Urinary bladder (tissue), 4 donors: Measurements from ENCODE around the gene AIDA. TPM values are rescaled to one million over a fixed set of nuclear protein-coding genes. Genes with fewer than 3 reads are reported as not detected.
"Not testable (repeated sequence)": the region's sequence is repeated elsewhere in the genome, so short reads cannot be mapped to it uniquely, and the experiment has no call there.

Experiments
- DNase-seq: peaks from one replicate; pipeline ENCODE4 v3.0.0-alpha.2; 2015; ENCODE audit errors: extremely low spot score
- H3K27ac ChIP-seq: one replicate; pipeline ENCODE4 v1.5.1; 2013; ENCODE audit warnings: low read depth, mild to moderate bottlenecking, moderate library complexity
- H3K36me3 ChIP-seq: one replicate; pipeline ENCODE4 v1.6.1; 2013; ENCODE audit warnings: mild to moderate bottlenecking, moderate library complexity; ENCODE audit not compliant: insufficient read depth
- H3K4me1 ChIP-seq: one replicate; pipeline ENCODE4 v1.6.1; 2013; ENCODE audit warnings: mild to moderate bottlenecking, moderate library complexity; ENCODE audit not compliant: insufficient read depth
- H3K4me3 ChIP-seq: one replicate; pipeline ENCODE4 v1.5.1; 2013; ENCODE audit warnings: low read depth, low read length
- WGBS: extraction: QIAGEN DNeasy Blood & Tissue Kit; methylation state at CpG from one replicate; pipeline ENCODE4 v1.1.7; 2013; 5-methylcytosine and 5-hydroxymethylcytosine counted together
- polyA plus RNA-seq: library from polyadenylated mRNA; stranded (reverse); fragments of 200-250 nt; gene quantifications from one replicate; pipeline ENCODE4 v1.2.3, GENCODE V29; 2013
- total RNA-seq: library from RNA; depleted of rRNA; stranded (reverse); fragments of >200 nt; gene quantifications from one replicate; pipeline ENCODE4 v1.2.3, GENCODE V29; 2014
- donor health status: healthy with polysubstance abuse.
- donor health status: healthy.

Gene AIDA
- total and polyA plus RNA-seq, 2 donors, result 65.7 to 93.1 TPM

GRCh38 chr1:222697203-222697602, 15.1 kb downstream of the AIDA start:
- Histone ChIP-seq H3K4me3 (no peak overlapping the region), H3K4me1 (no peaks in the 10 kb centered on the region), H3K27ac (no peak overlapping the region), H3K36me3 (peaks cover 3% of the 10 kb centered on the region)
- DNase-seq, result no peak
- 93% methylated on average over 2 of the region's 2 CpGs for WGBS

GRCh38 chr1:222696741-222697140, 15.6 kb downstream of the AIDA start:
- H3K27ac ChIP-seq, result no peak overlapping the region
- H3K4me1 ChIP-seq, result no peaks in the 10 kb centered on the region
- 93% methylated on average over 8 of the region's 8 CpGs for WGBS
- H3K4me3 ChIP-seq, result no peak overlapping the region
- H3K36me3 ChIP-seq, result peaks cover 3% of the 10 kb centered on the region
- no peak for DNase-seq

DNA sequence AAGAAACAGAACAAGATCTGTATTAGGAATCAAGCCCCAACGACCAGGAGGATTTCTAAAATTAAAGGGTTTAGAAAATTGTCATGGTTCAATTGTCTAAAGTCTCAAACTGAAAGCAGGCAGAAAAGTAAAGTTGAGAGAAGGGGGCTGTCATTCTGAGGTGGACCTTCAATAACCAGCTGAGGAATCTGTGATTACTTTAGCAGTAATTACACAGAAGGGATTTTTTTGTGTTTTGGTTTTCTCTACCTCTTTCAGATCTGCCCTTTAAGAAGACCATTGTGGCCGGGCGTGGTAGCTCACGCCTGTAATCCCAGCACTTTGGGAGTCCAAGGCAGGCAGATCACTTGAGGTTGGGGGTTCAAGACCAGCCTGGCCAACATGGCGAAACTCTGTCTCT, 17.4 kb downstream of the AIDA start:
- Histone ChIP-seq H3K27ac (no peak overlapping the region), H3K36me3 (no peaks in the 10 kb centered on the region), H3K4me1 (no peaks in the 10 kb centered on the region), H3K4me3 (no peak overlapping the region)
- DNase-seq, result no peak
- WGBS, result 81% methylated on average over 5 of the region's 5 CpGs

DNA sequence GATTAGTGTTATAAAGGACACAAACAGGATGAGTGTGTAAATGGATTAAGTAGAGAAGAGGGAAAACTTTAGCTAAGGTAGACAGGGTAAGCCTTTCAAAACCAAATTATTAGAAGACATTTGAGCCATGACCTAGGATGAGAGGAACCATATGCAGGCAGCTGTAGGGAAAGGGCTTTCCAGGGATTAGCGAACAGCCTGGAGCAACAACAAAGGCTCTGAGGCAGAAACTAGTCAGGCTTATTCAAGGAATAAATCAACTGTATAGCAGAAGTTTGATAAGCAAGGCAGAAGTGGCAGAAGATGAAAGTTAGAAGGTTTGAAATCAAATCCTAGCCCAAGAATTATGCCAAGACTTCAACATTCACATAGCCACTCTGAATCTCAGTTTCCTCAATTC, 21.3 kb downstream of the AIDA start:
- H3K27ac ChIP-seq, result no peak overlapping the region
- H3K36me3 ChIP-seq, result peaks cover 2% of the 10 kb centered on the region
- no peaks in the 10 kb centered on the region for H3K4me1 ChIP-seq
- H3K4me3 ChIP-seq, result no peak overlapping the region
- 71% methylated on average over 1 of the region's 1 CpG for WGBS
- DNase-seq, result no peak

GRCh38 chr1:222680080-222680479, 32.2 kb downstream of the AIDA start:
- no peaks in the 10 kb centered on the region for H3K36me3 ChIP-seq
- no peak overlapping the region for H3K4me3 ChIP-seq
- no peak for DNase-seq
- H3K27ac ChIP-seq, result no peak overlapping the region
- no peaks in the 10 kb centered on the region for H3K4me1 ChIP-seq
- 88% methylated on average over 1 of the region's 1 CpG for WGBS

DNA sequence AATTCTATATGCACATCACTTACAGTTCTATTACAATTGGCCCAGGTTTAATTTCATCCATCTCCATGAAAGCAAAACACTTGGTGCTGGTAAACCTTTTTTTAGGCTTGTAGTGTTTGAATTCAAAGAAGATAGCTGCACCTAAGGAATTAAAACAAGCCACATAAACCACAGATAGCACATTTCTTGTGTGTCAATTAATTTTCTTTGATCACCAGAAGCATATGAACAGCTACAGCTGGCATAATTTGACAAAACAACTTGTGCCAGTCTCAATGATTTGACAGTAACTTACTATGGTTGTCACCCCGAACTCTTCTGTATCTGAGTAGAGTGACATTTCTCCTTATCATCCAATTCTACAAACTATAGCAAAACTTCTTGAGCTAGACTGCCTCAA, 42.2 kb downstream of the AIDA start:
- DNase-seq, result no peak
- H3K36me3 ChIP-seq, result peaks cover 3% of the 10 kb centered on the region
- H3K4me1 ChIP-seq, result no peaks in the 10 kb centered on the region
- H3K4me3 ChIP-seq, result no peak overlapping the region
- H3K27ac ChIP-seq, result no peak overlapping the region
- WGBS, result 96% methylated on average over 1 of the region's 1 CpG

- not testable (repeated sequence) for H3K4me1 ChIP-seq, H3K36me3 ChIP-seq, H3K4me3 ChIP-seq, H3K27ac ChIP-seq, DNase-seq
- WGBS, result 68% methylated on average over 1 of the region's 2 CpGs
Observed at GRCh38 chr1:222669107-222669506, 43.2 kb downstream of the AIDA start.

DNA sequence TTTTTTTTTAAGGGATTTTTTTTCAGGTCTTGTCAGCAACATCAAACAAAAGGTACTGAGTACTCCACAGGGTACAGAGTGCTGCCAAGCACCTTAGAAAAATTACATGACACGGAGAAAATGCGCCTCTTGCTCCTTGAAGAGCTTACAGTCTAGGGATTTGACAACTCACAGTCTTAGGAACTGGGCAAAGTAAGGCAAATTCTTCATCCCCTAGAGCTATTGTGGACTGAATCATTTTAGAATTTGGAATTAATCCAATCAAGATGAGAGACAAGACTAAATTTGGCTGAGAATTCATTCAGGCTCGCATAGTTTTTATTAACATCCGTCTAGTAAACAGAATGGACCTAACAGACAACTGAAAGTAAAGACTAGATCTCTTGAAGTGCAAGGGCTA, 44.1 kb downstream of the AIDA start:
- not testable (repeated sequence) for H3K27ac ChIP-seq, H3K36me3 ChIP-seq, H3K4me1 ChIP-seq, DNase-seq, H3K4me3 ChIP-seq
- WGBS, result no CpG with 5 or more reads among the region's 4 CpGs

GRCh38 chr1:222665964-222666363, 46.3 kb downstream of the AIDA start:
- no peak overlapping the region for H3K27ac ChIP-seq
- no peak overlapping the region for H3K4me3 ChIP-seq
- no peak for DNase-seq
- H3K36me3 ChIP-seq, result peaks cover 10% of the 10 kb centered on the region
- H3K4me1 ChIP-seq, result no peaks in the 10 kb centered on the region
- WGBS, result 54% methylated on average over 7 of the region's 7 CpGs

GRCh38 chr1:222663431-222663934, 48.8 kb downstream of the AIDA start:
- WGBS, result 98% methylated on average over 4 of the region's 4 CpGs
- no peak for DNase-seq
- Histone ChIP-seq H3K27ac (no peak overlapping the region), H3K4me1 (no peaks in the 10 kb centered on the region), H3K36me3 (peaks cover 12% of the 10 kb centered on the region), H3K4me3 (no peak overlapping the region)

DNA sequence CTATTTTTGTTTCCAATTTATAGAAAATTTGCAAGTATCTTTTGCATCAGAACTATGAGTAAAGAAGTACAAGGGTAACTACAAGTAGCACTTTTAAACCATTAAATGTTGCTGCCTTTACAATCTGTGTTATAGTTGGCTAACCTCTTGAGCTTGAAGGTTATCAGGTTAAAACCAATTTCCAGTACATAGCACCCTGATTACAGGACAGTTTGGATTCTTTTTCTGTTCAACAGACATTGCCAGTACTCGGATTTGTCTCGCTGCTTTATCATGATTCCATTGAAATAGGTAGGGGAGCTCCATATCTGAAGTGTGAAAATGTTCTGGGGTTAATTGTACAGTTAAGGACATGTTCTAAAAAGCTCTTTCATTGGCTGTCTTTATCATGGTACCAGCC, 54.4 kb downstream of the AIDA start:
- Histone ChIP-seq H3K4me1 (no peaks in the 10 kb centered on the region), H3K27ac (no peak overlapping the region), H3K4me3 (no peak overlapping the region), H3K36me3 (peaks cover 9% of the 10 kb centered on the region)
- no peak for DNase-seq
- whole genome bisulfite sequencing, result 83% methylated on average over 2 of the region's 2 CpGs

GRCh38 chr1:222656391-222657155, 55.7 kb downstream of the AIDA start:
- peaks cover 13% of the 10 kb centered on the region for H3K36me3 ChIP-seq
- no peaks in the 10 kb centered on the region for H3K4me1 ChIP-seq
- H3K4me3 ChIP-seq, result no peak overlapping the region
- WGBS, result 95% methylated on average over 2 of the region's 2 CpGs
- H3K27ac ChIP-seq, result no peak overlapping the region
- DNase-seq, result no peak

DNA sequence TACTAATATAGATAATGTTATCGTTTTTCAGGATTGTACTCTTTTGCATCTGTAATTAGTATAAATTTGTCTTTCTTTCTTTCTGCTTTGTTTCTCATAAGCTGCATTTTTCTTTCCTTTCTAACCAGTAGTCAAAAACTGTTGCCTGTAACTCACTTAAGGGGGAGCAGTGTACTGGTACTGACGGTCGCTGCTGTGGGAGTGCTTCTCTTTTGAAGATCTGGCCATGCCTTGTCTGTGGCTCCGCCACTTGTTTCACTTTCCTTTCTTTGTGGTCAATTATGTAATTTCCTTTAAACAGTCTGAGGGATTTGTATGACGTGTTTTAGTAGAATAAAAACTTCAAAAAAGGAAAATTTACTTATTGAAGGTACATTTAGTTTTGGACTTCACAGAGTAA, 57.4 kb downstream of the AIDA start:
- DNase-seq, result no peak
- H3K27ac ChIP-seq, result no peak overlapping the region
- H3K4me3 ChIP-seq, result no peak overlapping the region
- peaks cover 9% of the 10 kb centered on the region for H3K36me3 ChIP-seq
- WGBS, result 66% methylated on average over 5 of the region's 5 CpGs
- no peaks in the 10 kb centered on the region for H3K4me1 ChIP-seq

GRCh38 chr1:222653178-222653827, 59.0 kb downstream of the AIDA start:
- 91% methylated on average over 2 of the region's 2 CpGs for WGBS
- H3K36me3 ChIP-seq, result peaks cover 9% of the 10 kb centered on the region
- no peak overlapping the region for H3K4me3 ChIP-seq
- H3K27ac ChIP-seq, result no peak overlapping the region
- no peak for DNase-seq
- H3K4me1 ChIP-seq, result no peaks in the 10 kb centered on the region
